ENCODE measurements around the gene RECQL5.
A peak's percentile ranks its signal among the peaks of the same experiment; 100 is the strongest.

DNA sequence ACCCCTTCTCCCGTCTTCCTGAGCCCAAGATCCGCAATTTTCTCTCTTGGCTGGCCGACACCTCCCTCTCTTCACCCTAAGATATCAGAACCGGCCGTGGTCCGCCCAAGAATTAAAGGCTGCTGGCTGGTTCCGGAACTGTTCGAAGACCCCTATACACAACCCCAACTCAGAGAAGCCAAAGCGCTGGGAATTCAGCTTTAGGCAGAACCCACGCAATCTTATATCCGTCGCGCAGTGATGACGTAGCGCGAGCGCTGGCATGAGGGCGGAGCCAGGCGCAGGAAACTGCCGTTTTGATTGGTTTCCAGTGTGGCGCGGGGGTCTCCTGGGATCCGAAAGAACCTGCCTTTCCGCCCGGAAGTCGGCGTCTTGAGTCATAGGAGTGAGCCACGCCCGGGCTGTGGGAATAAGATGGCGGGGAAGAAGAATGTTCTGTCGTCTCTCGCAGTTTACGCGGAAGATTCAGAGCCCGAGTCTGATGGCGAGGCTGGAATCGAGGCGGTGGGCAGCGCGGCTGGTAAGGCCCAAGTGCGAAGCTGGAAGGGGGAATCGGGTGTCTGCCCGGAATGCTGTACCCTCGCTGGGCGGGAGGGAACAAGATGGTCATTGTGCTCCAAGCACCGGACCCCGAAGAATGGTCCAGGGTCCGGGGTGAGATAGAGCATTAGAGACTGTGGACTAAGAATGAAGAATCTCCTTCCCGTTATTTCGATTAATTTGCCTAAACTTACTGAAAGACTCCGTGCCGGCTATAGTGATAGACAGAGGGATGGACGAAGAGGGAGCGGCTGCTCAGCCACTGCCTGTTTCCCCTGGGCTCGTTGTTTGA is at the start of gene RECQL5, which contains the start of gene SAP30BP:
- peak; percentile 86 for TF ChIP-seq POLR2AphosphoS5 (IDR thresholded peaks at IDR 0.05; ENCODE audit: low read depth, low read length)
- peak; percentile 76 for TF ChIP-seq POLR2A (IDR thresholded peaks at IDR 0.05; ENCODE audit: low read depth, low read length)

Measured in GM12892 (cell line).